HG03045 (cell line): ENCODE data around the gene GTF3C6.
A peak's percentile ranks its signal among the peaks of the same experiment; 100 is the strongest.
"Not testable (repeated sequence)": the region's sequence is repeated elsewhere in the genome, so short reads cannot be mapped to it uniquely, and the experiment has no call there.

Experiments used
- ATAC-seq: cut with Tn5 transposase; IDR thresholded peaks from one replicate; pipeline ENCODE4 v1.9.1; 2021; ENCODE audit warnings: mild to moderate bottlenecking, moderate library complexity; ENCODE audit not compliant: unreplicated experiment

Gene GTF3C6

GRCh38 chr6:110958329-110959192 is at the start of gene GTF3C6:
Gene GTF3C6, plus strand, starts transcription at chr6:110958706. Its CDS starts 64 bp downstream, at chr6:110958770.
- peak; percentile 98 for ATAC-seq

DNA sequence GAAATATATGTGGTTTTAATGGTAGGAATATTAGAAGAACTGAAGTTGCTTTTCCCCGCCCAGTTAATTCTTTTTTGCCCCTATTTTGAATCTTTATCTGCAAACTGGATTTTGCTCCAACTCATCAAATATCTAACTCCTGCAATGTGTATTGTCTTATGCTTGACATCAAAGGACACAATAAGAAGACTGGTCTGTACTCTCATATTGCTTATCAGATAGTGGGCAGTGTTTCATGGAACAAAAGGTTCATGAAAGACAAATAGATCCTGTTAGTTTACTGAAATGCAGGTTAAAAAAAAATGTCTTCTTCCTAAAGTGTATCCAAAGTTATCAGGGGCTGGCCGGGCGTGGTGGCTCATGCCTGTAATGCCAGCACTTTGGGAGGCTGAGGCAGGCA is 27.7 kb upstream of the GTF3C6 start:
- no peak for ATAC-seq

DNA sequence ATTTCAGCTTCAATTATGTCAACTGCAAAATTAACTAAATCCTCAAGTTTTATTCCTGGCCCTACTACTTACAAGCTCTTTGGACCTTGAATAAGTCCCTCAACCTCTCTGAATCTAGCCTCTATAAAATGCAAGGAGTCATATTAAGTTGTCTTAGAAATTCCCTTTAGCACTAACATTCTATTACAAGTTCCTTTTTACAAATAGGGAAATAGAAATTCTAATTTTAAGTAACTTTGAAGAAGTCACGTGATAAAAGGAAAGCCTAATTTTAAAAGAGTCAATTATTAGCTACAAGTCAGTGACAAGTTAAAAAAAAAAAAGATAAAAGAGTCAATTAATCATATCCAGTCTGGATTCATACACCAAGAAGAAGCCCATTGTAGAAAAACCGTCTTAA is 24.6 kb upstream of the GTF3C6 start:
- no peak for ATAC-seq

- no peak for ATAC-seq
Observed at GRCh38 chr6:110934381-110934898, 24.1 kb upstream of the GTF3C6 start.

- ATAC-seq, result no peak
Observed at GRCh38 chr6:110935171-110935570, 23.3 kb upstream of the GTF3C6 start.

- no peak for ATAC-seq
Observed at GRCh38 chr6:110938171-110938570, 20.3 kb upstream of the GTF3C6 start.

DNA sequence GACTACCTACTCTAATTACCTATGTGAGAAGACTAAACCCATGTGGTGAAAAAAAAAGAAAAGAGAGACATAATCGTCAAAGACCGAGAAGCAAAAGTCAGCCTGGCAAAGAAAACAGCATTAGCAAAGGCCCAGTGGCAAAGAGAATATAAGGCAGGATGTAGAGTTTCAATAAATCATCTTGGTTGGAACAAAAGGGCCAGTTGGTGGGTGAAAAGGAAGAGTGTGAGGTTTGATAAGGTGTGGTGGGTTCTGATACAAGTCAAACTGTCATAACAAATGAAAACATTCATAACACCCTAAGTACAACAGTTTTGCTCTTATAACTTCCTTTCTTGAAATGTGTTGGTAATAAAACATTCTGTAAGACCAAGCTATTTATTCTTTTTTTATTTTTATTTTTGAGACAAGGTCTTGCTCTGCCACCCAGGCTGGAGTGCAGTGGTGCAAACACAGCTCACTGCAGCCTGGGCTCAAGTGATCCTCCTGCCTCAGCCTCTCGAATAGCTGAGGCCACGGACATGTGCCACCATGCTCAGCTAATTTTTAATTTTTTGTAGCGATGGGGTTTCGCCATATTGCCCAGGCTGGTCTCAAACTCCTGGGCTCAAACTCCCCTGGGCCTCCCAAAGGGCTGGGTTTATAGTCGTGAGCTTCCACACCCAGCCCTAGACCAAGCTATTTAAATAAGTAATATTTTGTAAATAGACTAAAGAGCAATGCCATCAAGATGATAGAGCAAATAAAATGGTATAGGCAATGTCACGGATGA is 18.9 kb upstream of the GTF3C6 start:
- no peak for ATAC-seq

DNA sequence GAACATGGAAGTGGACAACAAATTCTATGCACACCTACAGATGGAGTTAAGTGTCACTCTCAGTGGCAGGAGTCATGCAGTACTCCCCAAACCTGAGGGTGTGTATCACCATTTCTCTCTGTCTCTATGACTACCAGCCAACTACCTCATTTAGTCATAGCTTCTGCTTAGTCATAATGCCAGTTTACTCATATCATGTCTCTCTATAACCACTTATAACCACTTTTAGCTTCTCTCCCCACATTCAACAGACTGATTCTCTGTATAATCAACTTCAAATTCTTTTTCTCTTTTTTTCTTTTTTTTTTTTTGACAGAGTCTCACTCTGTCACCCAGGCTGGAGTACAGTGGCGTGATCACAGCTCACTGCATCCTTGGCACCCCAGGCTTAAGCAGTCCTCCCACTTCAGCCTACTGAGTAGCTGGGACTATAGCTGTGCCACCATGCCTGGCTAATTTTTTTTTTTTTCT is 13.8 kb upstream of the GTF3C6 start:
- ATAC-seq, result peak; percentile 99

DNA sequence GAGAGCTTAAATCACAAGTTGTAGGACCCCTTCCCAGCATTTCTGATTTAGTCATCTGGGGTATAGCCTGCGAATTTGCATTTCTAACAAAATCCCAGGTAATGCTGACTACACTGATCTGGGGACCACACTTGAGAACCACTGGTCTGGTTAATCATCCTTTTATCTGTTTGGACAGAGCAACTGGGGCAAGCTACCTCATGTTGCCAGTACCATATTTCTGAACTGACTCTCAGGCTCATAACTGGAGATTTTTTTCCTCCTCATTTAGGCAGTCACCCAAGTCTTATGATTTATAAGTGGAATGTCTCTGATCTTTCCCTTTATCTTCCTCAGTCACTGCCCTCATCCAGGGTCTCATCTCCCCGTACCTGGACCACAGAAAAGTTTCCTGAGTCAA is 12.0 kb upstream of the GTF3C6 start:
- no peak for ATAC-seq

DNA sequence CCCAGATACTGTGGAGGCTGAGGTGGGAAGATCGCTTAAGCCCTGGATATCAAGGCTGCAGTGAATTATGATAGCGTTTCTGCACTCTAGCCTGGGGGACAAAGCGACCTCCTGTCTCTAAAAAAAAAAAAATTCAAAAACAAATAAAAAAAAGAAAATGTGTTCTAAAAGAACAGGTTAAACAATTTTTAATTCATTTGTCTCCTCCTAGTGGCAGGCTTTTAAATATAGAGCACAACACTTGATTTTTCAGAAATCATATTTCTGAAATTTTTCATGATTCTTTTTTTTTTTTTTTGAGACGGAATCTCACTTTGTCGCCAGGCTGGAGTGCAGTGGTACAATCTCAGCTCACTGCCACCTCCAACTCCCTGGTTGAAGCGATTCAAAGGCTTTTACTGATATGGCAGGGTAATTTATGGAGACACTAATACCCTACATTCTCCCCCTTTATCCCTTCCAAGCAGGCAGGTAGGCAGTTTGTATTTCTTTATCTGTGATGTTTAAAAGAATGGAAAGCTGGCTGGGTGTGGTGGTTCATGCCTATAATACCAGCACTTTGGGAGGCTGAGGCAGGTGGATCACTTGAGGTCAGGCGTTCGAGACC is 8.7 kb upstream of the GTF3C6 start:
- no peak for ATAC-seq

- ATAC-seq, result no peak
Observed at GRCh38 chr6:110950440-110950839, 8.1 kb upstream of the GTF3C6 start.

GRCh38 chr6:110951008-110951407 is 7.5 kb upstream of the GTF3C6 start:
- no peak for ATAC-seq

DNA sequence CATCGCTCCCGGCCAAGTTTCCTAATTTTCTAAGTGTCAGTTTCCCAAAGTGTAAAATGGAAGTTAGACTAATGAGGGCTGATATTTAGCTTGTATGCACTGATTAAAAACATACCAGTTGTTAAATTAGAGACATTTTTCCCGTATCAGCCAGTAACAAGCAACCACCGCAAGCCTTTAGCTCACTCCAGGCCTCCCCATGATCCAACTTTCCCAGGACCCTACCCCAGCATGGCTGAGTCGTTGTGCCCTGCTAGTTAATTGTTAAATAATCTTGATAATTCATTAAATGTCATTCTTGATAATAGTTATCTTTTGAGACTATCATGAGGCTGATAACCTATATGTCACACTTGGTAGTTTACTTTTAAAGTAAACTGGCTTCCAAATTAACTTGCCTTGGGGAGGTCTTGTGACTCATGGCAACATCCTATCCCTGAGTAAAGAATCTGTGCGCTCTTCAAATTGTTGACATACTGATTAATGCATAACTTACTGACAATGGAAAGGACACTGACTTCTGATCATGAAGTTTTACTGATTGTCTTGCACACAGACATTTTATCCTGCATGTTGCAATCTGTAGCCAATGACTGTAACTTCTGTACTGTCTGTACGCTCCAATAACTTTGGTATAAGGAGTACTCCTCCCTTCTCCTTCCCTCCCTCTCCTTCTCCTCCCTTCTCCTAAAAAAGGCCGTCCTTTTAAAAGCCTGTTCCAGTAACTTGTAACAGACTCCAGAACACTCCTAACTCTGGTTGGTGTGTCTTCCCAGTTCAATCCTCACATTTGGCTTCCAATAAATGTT is 6.3 kb upstream of the GTF3C6 start:
- no peak for ATAC-seq

GRCh38 chr6:110953633-110954303 is 4.7 kb upstream of the GTF3C6 start:
- no peak for ATAC-seq

- no peak for ATAC-seq
Observed at GRCh38 chr6:110960014-110960390, 1.5 kb downstream of the GTF3C6 start.

DNA sequence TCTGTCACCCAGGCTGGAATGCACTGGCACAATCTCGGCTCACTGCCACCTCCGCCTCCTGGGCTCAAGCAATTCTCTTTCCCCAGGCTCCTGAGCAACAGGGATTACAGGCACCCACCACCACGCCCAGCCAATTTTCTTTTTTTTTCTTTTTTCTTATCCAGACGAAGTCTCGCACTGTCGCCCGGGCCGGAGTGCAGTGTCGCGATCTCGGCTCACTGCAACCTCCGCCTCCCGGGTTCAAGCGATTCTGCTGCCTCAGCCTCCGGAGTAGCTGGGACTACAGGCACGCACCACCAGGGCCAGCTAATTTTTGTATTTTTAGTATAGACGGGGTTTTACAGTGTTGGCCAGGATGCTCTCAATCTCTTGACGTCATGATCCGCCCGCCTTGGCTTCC is 4.1 kb downstream of the GTF3C6 start:
- not testable (repeated sequence) for ATAC-seq

- no peak for ATAC-seq
Observed at GRCh38 chr6:110965629-110966229, 7.2 kb downstream of the GTF3C6 start.

DNA sequence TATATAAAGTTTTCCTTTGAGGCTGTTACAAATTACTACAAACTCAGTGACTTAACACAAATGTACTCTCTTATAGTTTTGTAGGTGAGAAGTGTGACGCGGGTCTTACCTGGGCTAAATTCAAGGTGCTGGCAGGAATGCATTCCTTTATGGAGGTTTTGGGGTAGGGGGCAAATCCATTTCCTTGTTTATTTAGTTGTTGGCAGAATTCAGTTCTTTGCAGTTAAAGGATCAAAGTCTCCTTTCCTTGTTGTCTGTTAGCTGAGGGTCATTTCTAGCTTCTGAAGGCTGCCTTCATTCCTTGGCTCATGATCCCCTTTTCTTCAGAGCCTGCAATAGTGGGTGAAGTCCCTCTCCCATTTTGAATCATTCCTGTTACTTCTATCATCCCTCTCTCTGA is 10.2 kb downstream of the GTF3C6 start:
- ATAC-seq, result not testable (repeated sequence)

DNA sequence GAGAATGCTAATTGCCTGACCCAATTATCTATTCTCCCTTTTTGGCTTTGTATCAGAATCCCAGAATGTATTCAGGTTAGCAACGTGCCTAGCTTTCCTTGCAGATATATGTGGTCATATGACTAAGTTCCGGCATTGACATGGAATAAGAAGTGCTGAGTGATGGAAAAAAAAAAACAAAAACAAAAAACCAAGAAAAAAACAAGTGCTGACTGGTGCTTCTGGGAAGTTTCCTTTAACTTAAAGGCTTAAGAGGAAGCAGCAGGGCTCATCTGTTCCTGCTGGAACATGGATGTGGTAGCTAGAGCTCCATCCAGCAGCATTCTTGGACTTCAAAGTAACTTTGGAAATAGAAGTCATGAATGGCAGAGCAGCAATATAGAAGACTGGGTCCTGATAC is 13.0 kb downstream of the GTF3C6 start:
- no peak for ATAC-seq

DNA sequence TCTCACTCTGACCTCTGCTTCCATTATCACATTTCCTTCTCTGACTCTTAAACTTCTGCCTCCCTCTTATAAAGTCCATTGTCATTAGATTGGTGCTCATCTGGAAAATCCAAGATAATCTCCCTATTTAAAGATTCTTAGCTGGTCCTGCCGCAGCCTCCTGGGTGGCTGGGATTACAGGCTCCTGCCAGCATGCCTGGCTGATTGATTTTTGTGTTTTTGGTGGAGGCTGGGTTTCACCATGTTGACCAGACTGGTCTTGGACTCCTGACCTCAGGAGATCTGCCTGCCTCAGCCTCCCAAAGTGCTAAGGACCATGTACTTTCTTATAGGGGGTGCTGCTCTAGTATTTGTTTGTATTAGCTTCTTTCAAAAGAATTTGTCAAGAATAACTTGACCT is 18.1 kb downstream of the GTF3C6 start:
- ATAC-seq, result no peak
